22Rv1 (cell line): ENCODE results near the gene CCDC63.

Experiments used
- CTCF ChIP-seq: fragments of 450-650 bp; IDR thresholded peaks from 2 replicates; pipeline ENCODE4 v1.5.1; 2017; ENCODE audit warnings: mild to moderate bottlenecking
- ZFX ChIP-seq: fragments of 450-650 bp; IDR thresholded peaks from 2 replicates; pipeline ENCODE4 v1.6.1; 2017; ENCODE audit warnings: antibody characterized with exemption, borderline replicate concordance

- TF ChIP-seq CTCF (peak; percentile 30), ZFX (no peak)
Measured at GRCh38 chr12:110861729-110862128, 14.9 kb downstream of the CCDC63 start.
